Peyer's patch (tissue), 4 donors: ENCODE data around the gene CCDC9B. TPM values are rescaled to one million over a fixed set of nuclear protein-coding genes. Genes with fewer than 3 reads are reported as not detected.
A peak's percentile ranks its signal among the peaks of the same experiment; 100 is the strongest.

ENCODE experiments used
- DNase-seq, 3 donors: peaks; one replicate each; pipeline ENCODE4 v3.0.0-alpha.2; 2017 to 2019
- H3K27ac ChIP-seq, 4 donors: fragments of 200-600 bp; sonication (generic); one replicate each; pipeline ENCODE4 v1.5.1; 2016 to 2019
- H3K27me3 ChIP-seq, 2 donors: fragments of 200-600 bp; sonication (generic); one replicate each; pipeline ENCODE4 v1.5.1; 2019
- H3K36me3 ChIP-seq, 3 donors: fragments of 200-600 bp; sonication (generic); one replicate each; pipeline ENCODE4 v1.5.1; 2016 to 2019
- H3K4me1 ChIP-seq, 4 donors: fragments of 200-600 bp; sonication (generic); one replicate each; pipeline ENCODE4 v1.5.1; 2016 to 2019
- H3K4me3 ChIP-seq, 4 donors: fragments of 200-600 bp; sonication (generic); 1 replicate in 3 of 4; 2 replicates in 1 of 4; pipeline ENCODE4 v1.5.1; 2016 to 2019; ENCODE audit warnings: mild to moderate bottlenecking in 1 of 4
- H3K9me3 ChIP-seq, 4 donors: fragments of 200-600 bp; sonication (generic); one replicate each; pipeline ENCODE4 v1.5.1; 2016 to 2019; ENCODE audit warnings: mild to moderate bottlenecking in 1 of 4
- POLR2A ChIP-seq, 2 donors: fragments of 450-650 bp; IDR thresholded peaks; one replicate each; pipeline ENCODE4 v1.5.1; 2017; ENCODE audit warnings: antibody characterized with exemption in 2 of 2, mild to moderate bottlenecking in 2 of 2, moderate library complexity in 2 of 2
- total RNA-seq, 4 donors: library from RNA; depleted of rRNA; stranded (reverse); fragments of >200 nt; gene quantifications; one replicate each; pipeline ENCODE4 v1.1.0, GENCODE V29; 2016
- TF ChIP-seq, protein P1 (sequence below), 6 experiments: fragments of 450-650 bp in 4 of 6; fragments of 200-600 bp in 2 of 6; sonication (generic) in 1 of 6; IDR thresholded peaks; one replicate each; pipeline ENCODE4 v1.5.1; 2017 to 2019; ENCODE audit warnings: antibody characterized with exemption in 6 of 6, mild to moderate bottlenecking in 3 of 6, moderate library complexity in 1 of 6

Gene CCDC9B
- total RNA-seq, 4 donors from 2014 or later, result 14.4 to 55.6 (median 37.7) TPM

DNA sequence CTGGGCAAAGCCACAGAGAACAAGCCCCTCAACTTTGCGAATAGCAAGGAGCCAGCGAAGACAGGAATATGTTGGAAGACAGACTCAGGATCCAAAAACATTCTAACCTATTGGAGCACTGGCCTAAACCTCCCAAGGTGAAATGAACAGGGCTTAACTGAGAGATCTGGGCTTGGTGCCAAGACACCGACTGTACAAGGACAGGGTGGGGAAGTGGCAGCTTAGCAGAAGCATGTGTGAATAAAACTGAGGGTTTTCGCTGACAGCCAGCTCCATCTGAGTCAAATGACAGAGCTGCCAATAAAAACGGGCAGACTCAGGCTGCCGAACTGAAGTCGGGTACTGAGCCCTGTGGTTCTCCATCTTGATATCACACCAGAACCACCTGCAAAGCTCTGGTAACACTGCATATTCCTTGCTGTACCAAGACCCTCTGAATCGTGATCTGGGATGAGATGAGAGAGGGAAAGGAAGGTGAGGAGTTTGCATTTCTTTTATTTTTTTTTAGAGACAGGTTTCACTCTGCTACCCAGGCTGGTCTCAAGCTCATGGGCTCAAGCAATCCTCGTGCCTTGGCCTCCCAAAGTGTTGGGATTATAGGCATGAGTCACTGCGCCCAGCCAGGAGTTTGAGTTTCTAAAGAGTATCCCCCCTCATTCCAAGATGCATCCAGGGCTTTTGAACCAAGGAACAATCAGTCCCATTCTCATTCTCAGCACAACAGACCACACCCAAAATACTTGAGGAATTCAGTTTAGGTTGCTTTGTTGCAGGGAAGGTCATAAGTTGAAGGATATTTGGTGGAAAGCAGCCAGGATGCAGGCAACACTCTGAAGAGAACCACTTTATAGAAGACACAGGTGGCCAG lies 27.0 kb downstream of the CCDC9B start:
- Histone ChIP-seq H3K27me3 (no peaks in the 10 kb centered on the region), H3K4me1 (peaks cover 0 to 13% (median 5%) of the 10 kb centered on the region in 4 donors), H3K9me3 (no peaks in the 10 kb centered on the region), H3K4me3 (no peak overlapping the region), H3K27ac (no peak overlapping the region), H3K36me3 (no peaks in the 10 kb centered on the region)
- peak; percentile 52 to 81 (median 64) for DNase-seq
- TF ChIP-seq, protein P1, sequence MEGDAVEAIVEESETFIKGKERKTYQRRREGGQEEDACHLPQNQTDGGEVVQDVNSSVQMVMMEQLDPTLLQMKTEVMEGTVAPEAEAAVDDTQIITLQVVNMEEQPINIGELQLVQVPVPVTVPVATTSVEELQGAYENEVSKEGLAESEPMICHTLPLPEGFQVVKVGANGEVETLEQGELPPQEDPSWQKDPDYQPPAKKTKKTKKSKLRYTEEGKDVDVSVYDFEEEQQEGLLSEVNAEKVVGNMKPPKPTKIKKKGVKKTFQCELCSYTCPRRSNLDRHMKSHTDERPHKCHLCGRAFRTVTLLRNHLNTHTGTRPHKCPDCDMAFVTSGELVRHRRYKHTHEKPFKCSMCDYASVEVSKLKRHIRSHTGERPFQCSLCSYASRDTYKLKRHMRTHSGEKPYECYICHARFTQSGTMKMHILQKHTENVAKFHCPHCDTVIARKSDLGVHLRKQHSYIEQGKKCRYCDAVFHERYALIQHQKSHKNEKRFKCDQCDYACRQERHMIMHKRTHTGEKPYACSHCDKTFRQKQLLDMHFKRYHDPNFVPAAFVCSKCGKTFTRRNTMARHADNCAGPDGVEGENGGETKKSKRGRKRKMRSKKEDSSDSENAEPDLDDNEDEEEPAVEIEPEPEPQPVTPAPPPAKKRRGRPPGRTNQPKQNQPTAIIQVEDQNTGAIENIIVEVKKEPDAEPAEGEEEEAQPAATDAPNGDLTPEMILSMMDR (IDR thresholded peaks at IDR 0.05), result no peak
- TF ChIP-seq POLR2A (IDR thresholded peaks at IDR 0.05), result no peak

DNA sequence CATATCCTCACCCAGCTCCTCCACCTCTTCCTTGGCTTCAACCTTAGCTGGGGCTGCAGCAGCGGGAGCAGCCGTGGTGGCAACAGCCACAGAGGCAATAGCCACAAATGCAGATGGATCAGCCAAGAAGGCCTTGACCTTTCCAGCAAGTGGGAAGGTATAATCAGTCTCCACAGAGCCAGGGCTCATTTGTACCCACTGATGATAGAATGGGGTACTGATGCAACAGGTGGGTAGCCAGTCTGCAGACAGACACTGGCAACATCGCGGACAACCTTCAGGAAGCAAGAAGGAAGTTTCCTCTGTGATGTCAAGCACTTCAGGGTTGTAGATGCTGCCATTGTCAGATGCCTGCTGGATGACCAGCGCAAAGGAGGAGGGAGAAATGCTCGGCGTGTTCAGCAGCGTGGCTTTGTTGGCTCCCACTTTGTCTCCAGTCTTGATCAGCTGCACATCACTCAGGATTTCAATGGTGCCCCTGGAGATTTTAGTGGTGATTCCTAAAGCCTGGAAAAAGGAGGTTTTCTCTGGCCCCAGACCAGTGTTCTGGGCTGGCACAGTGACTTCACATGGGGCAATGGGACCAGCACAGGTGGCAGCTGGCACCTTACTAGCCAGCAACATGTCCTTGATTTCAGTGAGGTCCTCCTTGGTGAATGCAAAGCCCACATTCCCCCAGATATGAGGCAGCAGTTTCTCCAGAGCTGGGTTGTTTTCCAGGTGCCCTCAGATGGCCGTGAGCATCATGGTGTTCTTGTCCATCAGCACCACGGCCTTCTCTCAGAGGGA lies 28.2 kb downstream of the CCDC9B start:
- no peak overlapping the region for H3K27ac ChIP-seq
- DNase-seq, result peak in 1 of 3 donors; percentile 20
- peaks cover 0 to 19% (median 6%) of the 10 kb centered on the region in 4 donors for H3K4me1 ChIP-seq
- H3K9me3 ChIP-seq, result no peaks in the 10 kb centered on the region
- no peak overlapping the region for H3K4me3 ChIP-seq
- H3K27me3 ChIP-seq, result no peaks in the 10 kb centered on the region
- TF ChIP-seq POLR2A (IDR thresholded peaks at IDR 0.05), result no peak
- TF ChIP-seq, protein P1 (IDR thresholded peaks at IDR 0.05), result no peak
- H3K36me3 ChIP-seq, result no peaks in the 10 kb centered on the region

DNA sequence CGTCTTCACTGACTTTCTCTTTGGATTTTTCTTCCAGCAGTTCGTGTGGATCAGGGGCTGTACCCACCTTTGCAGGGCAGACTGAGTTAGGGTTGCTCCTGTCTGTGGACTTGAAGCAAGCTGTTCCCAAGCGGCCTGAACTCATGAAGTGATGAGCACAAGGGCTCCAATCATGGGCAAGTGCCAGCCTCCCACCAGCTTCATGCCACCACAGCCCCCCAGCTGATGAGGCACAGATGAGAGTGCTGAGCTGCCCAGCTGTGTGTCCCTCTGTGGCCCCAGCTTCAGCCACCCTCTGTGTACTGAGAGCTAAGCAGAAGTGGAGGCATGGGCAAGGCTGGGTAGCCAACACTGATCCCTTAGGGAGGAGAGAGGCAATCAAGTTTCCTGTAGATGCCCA lies 29.7 kb downstream of the CCDC9B start:
- Histone ChIP-seq H3K4me1 (peaks cover 0 to 19% (median 9%) of the 10 kb centered on the region in 4 donors), H3K27me3 (no peaks in the 10 kb centered on the region), H3K27ac (no peak overlapping the region), H3K9me3 (no peaks in the 10 kb centered on the region), H3K36me3 (no peaks in the 10 kb centered on the region), H3K4me3 (no peak overlapping the region)
- peak in 1 of 3 donors; percentile 41 for DNase-seq
- TF ChIP-seq POLR2A (IDR thresholded peaks at IDR 0.05), result no peak
- TF ChIP-seq, protein P1 (IDR thresholded peaks at IDR 0.05), result no peak

DNA sequence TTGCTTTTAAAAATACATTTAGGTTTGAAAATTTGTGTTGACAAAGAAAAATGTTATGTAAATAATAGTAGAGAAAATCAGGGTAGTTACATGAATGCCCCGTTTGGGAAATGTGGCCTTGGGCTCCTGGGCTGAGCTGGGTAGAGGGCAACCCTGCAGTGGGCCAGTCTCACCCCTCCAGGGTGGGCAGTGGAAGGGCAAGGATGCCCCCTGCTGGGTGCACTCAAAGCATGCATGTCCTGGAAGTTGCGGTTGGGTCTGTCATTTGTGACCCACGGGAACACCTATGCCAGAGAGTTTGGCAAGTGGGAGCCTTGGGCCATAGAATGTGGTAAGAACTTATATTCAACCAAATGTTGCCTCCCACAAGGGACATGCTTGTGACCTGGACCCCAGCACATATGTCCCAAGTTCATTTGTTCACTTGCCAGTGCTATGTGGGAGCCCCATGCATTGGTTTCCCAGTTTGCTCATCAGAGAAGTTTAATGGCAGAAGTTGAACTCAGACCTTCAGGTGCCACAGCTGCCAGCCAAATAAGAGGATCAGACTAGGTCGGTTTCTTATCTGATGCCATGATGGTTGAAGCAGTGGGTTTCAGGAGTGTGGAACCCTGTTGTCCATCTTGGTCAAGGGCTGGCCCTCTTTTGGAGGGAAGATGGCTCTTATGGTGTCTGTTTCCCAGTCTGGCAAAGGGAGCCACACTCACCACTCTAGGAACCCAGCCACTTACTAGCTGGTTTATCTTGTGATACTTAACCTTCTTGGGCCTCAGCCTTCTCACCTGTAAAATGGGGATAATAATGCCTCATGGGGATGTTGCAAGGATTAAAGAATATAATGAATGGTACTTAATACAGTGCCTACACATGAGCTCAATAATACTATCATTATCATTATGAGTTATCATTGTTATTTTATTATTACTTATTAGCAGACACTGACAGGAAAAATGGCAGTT lies 30.5 kb downstream of the CCDC9B start:
- Histone ChIP-seq H3K27ac (no peak overlapping the region), H3K9me3 (no peaks in the 10 kb centered on the region), H3K4me1 (peaks cover 0 to 19% (median 9%) of the 10 kb centered on the region in 4 donors), H3K36me3 (no peaks in the 10 kb centered on the region), H3K27me3 (no peaks in the 10 kb centered on the region), H3K4me3 (no peak overlapping the region)
- DNase-seq, result peak; percentile 62 to 75 (median 68)
- TF ChIP-seq POLR2A (IDR thresholded peaks at IDR 0.05), result no peak
- TF ChIP-seq, protein P1 (IDR thresholded peaks at IDR 0.05), result peak; percentile 62 to 72 (median 66)
